HG03064 (cell line): ENCODE results near the gene NANS.
"Not testable (repeated sequence)": the region's sequence is repeated elsewhere in the genome, so short reads cannot be mapped to it uniquely, and the experiment has no call there.

Experiments used
- ATAC-seq: cut with Tn5 transposase; IDR thresholded peaks from one replicate; pipeline ENCODE4 v1.9.1; 2021; ENCODE audit warnings: low read depth; ENCODE audit not compliant: unreplicated experiment

NANS gene

DNA sequence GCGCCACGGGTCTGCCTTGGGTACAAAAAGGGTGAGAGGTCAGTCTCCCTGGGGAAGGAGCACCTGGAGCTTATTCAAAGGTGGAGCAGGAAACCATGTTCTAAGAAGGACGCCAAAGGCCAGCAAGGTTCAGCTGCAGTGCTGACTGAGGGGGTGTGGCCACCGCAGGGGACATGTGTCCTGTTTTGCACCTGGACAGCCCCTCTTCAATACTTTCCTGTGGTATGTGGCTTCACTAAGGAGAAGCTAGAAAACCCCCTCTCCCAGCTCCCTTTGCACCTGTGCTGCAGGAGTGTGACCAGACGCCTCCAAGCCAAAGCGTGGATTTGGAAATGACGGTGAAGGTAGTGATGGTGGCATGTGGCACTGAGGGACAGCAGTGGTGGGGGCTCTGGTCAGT lies 38.9 kb downstream of the NANS start:
- no peak for ATAC-seq

DNA sequence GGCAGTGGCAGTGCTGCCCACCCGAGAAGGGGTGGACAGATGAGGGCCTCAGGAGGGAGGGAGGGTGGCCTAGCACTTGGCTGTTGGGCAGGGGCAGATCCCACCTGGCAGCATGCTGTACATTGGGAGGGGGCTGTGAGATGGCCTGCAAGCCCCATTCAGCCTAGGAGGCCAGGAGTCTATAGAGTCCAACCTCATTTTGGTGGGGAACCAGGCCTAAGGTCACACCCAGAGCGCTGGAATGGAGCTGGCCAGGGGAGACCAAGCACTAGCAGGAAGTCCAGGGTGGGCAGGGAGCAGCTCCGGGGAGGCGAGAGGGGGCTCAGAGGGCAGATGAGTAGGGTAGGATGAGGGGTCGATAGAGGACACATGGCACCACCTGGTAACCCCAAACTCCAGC lies 39.6 kb downstream of the NANS start:
- ATAC-seq, result no peak

DNA sequence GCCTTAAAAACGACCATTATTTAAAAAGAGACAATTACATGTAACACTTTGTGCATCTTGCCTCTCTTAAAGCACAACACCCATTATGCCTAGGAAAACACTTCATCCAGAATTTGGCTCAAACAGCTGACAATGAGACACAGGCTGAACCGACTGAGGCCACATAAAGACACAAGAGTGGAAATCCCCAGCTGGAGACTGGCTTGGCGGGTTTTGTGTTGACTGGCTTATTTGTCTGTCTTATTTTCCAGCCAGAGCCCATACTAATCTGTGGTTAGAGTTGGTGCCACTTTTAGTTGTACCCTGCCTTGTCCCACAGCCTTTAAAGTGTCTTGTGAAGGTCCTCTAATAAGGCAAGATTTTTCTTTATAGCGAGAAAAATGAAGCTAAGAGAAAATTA lies 41.3 kb downstream of the NANS start:
- no peak for ATAC-seq

DNA sequence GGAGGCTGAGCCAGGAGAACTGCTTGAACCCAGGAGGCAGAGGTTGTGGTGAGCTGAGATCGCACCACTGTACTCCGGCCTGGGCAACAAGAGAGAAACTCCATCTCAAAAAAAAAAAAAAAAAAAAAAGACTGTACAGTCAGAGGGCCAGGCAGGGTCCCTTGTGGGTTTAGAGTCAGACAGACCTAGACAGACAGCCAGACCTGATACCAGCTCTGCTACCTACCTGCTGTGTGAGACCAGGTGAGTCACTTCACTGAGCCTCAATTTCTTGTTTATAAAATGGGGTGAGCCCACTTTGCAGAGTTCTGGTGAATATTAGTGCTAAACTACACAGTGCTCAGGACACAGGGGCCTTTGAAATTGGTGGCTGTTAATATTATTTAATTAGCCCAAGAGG lies 42.8 kb downstream of the NANS start:
- ATAC-seq, result no peak

DNA sequence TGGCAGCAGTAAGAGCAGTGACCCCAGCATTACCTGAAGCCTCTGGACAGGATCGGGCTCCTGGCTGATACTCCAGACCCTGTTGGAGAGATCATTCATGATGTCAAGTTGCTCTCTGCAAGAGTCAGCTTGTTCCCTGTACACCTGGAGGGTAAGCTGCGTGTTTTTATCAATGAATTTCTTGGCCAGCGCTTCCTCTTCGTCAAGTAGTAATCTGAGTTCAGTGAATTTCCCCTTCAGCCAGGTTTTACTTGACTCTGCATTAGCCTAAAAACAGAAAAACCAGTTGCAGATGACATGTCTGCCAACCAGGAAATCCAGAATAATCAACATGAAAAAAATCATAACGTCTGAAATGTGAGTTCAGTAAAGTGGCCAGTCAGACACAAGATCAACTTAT lies 43.4 kb downstream of the NANS start:
- no peak for ATAC-seq

DNA sequence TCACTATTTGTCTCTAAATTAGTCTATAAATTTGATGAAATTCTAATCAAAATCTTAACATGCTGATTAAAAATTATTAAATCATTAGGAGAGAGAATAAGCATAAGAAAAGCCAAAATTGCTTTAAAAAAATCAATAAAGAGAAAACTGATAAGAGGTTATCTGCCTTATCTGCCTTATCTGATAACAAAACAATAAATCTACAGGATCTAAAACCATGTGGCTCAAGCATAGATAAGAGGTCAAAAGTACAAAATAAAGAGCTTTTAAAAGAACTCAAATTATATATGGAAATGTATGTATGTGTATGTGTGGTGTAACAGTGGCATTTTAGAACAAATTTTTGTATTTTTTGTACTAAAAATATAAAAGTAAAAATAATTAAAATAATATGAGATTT lies 43.9 kb downstream of the NANS start:
- ATAC-seq, result no peak

DNA sequence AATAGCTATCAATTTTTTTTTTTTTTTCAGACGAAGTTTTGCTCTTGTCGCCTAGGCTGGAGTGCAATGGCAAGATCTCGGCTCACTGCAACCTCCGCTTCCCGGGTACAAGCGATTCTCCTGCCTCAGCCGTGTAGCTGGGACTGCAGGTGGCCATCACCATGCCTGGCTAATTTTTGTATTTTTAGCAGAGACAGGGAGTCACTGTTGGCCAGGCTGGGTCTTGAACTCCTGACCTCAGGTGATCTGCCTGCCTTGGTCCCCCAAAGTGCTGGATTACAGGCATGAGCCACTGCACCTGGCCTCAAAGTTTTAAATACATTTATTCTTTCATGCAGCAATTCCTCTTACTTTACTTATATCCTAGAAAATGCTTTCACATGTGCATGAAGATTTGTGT lies 44.9 kb downstream of the NANS start:
- ATAC-seq, result no peak

DNA sequence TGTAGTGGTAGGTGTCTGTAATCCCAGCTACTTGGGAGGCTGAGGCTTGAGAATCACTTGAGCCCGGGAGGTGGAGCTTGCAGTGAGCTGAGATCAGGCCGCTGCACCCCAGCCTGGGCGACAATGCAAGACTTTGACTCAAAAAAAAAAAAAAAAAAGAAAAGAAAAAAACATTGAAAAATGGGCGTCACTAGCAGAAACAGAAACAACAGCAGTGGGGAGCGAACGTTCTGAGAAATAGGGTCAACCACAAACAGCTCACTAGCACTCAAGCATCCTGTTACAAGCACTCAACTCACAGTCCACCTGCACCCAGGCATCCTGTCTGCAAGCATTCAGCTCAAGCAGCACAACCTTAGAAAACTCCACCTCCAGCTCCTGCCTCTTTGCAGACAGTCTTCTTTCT lies 45.3 kb downstream of the NANS start:
- peak; percentile 96 for ATAC-seq

DNA sequence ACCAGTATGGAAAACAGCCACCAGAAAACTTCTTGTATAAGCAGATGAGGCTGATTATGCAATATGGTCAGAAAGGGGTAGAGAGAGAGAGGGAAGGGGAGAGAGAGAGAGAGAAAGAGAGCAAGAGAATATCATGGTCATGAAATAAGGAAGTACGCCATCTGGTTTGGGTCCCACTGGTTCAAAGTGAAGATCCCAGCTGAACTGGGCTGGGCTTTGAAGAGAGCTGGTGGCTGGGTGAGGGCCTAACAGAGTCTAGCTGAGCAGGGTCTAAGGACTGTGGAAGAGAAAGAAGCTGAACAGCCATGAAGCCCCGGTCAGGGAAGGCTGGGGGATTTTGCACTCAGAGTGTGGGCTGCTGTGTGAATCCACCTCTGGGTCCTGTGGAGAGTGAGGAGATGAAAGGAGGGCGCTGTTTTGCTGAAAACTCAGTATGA lies 47.9 kb downstream of the NANS start:
- ATAC-seq, result no peak

DNA sequence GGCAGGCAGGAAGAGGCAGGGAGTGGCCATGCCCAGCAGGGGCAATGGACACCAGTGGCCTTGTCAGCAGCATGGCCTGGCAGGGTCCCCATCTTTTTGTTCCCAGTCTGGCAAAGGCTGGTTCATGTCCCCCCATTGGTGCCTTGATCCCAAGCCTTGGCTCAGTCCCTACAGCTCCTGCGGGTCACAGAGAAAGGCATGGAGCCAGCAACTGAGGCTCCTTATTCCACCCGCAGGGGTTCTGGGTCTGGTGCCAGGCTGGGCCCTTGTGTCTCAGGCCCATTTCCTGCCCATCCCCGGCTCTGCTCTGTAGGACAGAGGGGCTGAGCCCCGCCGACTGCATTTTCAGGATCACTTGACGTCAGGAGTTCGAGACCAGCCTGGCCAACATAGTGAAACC lies 48.5 kb downstream of the NANS start:
- ATAC-seq, result no peak

DNA sequence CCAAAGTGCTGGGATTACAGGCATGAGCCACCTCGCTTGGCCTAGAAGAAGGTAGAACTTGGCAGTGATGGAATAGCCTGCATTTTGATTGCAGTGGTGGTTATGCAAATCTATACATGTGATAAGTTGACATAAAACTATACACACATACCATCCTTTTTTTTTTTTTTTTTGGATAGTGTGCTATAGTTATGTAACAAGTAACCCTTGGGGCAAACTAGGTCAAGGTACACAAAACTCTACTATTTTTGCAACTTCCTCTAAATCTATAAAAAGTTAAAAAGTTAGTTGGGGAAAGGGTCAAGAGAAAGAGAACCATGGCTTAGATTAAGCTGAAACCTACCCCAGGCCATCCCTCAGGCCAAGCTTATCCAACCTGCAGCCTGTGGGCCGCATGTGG lies 51.4 kb downstream of the NANS start:
- ATAC-seq, result no peak

DNA sequence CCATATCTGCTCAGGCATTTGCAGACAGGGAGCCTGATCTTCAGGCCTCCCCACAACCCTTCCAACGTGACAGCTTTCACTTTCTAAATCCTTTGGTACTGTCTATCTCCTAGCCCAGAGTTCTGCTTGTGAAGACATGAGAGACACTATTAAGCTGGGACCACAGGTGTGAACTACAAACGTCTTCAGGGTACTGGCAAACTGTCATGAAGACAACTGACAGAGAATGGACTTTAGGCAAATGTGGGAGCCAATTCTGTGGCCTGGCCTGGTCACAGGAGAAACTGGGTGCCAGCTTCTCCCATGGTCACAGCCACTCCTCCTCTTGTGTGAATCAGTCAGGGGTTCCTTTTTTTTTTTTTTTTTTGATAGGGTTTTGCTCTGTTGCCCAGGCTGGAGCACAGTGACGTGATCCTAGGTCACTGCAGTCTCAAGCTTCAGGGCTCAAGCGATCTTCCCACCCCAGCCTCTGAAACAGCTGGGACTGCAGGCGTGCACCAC lies 52.0 kb downstream of the NANS start:
- ATAC-seq, result no peak

DNA sequence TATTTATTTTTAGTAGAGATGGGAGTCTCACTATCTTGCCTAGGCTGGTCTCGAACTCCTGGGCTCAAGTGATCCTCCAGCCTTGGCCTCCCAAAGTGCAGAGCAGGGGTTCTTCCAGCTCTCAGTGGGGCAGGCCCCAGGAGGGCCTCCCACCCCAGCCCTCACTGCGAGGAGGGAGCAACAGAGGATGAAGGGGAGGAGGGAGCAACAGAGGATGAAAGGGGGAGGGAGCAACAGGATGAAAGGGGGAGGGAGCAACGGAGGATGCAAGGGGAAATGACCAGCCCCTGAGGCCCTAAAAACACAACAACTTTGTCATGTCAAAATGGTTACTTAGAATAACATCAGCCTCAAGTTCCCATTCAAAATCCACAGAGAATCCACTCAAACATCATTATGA lies 52.5 kb downstream of the NANS start:
- ATAC-seq, result no peak

DNA sequence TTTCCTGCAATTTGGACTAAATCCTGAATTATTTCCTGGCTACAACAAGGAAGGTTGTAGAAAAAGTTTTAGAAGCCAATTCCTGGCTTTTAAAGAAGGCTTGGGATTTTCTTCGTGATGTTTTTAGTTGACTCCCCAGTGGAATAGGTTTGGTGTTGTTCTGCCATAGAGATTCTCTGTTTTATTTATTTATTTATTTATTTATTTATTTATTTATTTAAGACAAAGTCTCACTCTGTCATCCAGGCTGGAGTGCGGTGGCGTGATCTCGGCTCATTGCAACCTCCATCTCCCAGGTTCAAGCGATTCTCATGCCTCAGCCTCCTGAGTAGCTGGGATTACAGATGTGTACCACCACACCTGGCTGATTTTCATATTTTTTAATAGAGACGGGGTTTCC lies 60.6 kb downstream of the NANS start:
- ATAC-seq, result not testable (repeated sequence)

DNA sequence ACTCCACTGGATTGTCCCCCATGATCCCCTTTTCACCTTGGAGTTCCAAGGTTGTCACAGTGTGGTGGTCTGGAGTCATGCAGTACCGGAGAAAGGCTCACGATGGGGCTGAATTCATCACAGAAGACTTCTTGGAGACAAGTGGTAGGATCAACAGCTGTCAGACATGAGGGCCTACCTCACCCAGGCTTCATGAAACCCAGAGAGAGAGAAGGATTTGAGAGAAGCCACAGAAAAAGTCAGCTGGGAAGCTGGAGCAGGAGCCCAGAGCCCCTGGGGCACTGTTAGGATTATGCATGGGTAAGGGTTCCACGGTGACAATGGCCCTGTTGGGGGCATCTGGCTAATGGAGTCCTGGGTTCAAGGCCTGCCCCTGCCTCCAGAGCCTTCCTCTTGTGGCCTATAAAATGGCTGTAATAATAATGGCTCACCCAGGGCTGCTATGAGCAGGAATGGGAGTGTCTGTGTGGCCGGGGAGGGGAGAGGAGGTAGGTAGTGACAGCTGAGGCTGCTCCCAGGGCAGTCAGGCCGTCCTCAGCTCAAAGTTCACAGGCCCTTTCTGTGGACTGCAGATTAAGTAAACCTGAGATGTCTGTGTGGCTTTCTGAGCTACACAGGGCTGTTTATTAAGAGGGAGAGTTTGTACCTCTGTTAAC lies 61.6 kb downstream of the NANS start:
- ATAC-seq, result peak; percentile 50

DNA sequence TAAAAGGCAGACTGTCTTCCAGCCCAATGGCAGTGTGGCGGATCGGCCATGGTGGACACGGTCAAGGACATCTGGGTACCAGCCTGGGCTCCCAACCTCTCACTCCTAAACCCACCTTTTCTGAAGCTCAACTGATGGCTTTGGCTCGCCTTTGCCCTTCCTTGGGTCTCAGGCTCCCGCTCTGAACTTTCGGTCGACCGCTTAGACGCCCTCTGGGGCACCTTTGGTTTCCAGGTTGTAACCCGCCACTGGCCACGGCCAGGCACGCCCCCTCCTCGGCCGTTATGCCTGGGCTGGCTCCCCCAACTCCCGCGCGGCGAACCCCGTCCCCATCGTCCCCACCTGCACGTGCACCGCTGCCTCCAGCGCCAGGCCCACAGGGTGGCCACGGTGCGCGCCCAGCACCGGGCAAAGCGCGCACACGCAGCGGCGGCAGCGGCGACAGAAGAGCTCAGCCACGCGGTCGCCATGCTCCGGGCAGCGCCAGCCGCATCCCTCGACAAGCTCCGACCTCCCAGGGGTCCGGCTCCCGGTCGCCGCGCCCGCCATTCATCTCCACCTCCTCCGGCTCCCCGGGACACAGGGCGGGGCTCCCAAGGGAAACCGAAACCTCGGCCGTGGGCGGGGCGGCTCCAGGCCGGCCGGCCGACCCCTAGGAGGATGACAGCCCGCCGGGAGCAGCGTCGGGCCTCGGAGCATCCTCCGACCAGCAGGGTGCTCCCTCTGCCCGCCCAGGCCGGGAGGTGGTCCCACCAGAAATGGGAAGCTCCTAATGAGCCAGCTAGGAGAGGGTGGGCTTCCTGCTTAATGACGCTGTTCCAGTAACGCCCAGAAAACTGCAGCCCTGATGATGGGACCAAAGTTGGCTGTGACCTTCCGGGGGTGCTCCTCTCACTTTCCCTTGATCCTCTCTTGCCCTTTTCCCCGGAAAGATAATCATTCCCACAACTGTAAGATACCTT lies 62.4 kb downstream of the NANS start, which contains the start of gene TRIM14:
TSS of gene TRIM14 (minus strand) at position 583 of the 962 bp plus-strand sequence. CDS start at position 549, 34 bp downstream.
- ATAC-seq, result peak; percentile 52

DNA sequence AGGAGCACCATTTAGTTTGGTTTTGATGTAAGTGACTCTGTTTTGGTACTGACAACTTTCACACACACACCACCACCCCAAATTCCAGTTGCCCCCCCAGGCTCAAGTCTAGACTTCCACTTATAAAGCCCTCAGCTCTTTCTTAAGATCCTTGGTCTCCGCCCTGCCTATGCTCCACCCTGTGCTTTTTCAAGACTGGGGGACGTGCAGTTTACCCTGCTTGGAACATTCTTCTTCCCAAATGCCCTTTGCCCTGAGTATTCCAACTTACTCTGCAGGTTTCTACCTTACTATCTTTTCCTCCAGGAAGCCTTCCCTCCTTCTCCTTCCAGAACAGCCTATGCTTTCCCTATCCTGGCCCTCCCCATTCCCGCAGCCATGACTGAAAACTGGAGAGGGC lies 63.9 kb downstream of the NANS start:
- ATAC-seq, result no peak

DNA sequence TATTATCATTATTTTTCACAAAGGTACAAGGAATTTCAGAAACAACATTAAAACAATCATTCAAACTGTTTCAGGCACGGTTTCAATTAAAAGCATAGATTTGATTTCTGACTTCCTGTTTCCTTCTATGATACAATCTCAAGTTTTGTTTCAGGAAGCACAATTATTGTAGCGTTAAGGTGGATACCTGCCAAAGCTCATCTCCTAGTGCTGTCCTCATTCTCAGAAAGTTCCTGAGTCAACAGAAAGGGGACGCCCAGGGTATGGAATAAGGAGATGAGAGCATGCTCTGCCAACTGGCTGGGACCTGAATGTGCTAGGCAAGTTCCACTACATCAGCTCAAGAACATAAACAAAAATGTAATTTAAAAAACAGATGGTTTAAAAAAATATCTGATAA lies 64.5 kb downstream of the NANS start:
- ATAC-seq, result no peak

DNA sequence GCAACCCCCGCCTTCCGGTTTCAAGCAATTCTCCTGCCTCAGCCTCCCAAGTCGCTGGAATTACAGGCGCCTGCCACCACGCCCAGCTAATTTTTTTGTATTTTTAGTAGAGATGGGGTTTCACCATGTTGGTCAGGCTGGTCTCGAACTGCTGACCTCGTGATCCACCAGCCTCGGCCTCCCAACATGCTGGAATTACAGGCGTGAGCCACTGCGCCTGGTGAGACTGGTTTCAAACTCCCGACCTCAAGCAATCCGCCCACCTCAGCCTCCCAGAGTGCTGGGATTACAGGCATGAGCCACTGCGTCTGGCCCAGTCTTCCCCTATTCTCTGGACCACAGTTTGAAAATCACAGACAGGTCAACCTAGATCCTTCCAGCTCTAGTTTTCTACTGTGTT lies 67.6 kb downstream of the NANS start:
- ATAC-seq, result not testable (repeated sequence)

DNA sequence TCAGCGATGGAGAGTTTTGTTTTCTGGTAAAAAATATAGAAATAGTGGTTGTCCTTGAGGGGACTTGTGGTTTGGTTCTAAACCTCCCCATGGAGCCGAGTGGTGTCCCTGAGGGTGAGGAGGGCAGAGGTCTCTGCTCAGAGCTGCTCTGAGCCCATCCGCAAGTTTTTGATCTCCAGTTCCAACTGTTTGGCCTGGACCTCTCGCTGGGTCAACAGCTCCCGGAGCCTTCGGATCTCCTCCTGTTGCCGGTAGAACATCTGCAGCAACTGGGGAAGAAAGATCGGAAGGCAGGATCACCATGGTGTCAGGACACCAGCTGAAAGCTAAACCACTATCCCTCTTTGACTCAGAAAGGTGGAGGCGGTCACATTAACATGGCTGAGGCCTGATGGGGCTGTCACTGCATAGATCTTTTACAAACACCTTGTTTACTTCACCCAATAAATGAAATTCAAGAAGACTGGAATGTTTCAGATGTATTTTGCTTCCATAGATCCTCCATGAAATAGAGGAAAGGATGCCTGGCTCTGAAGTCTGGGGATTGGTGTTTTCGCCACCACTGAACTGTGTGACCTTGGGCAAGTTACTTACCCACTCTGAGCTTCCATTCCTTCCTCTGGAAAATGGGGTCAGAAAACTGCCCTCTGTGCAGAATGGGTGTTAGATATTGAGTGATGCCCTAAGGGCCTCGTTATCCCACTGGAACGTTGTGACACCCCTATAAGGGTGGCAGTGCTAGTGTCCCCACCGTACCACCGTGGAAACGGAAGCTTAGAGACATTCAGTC lies 68.3 kb downstream of the NANS start:
- no peak for ATAC-seq

DNA sequence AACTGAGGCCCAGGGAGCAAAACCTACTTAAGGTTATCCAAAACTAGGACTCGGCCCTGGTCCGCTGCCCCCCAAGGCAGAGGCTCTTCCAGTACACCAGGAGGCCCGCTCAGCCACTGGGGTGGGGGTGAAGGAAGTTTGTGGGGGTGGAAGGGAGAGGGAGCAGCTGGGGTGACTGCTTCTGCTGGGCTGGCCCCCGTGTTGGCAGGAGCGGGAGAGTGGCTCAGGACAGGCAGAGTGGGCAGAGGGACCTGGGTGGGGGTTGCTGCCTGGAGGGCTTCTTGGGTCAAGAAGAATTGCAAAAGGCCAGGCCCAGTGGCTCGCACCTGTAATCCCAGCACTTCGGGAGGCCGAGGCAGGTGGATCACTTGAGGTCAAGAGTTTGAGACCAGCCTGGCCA lies 70.7 kb downstream of the NANS start:
- ATAC-seq, result no peak
